Measurements from ENCODE around the gene PDHX. TPM values are rescaled to one million over a fixed set of nuclear protein-coding genes. Genes with fewer than 3 reads are reported as not detected.

Gene PDHX
- total RNA-seq, 1 donor from 2014 or later, result 35.7 TPM

DNA sequence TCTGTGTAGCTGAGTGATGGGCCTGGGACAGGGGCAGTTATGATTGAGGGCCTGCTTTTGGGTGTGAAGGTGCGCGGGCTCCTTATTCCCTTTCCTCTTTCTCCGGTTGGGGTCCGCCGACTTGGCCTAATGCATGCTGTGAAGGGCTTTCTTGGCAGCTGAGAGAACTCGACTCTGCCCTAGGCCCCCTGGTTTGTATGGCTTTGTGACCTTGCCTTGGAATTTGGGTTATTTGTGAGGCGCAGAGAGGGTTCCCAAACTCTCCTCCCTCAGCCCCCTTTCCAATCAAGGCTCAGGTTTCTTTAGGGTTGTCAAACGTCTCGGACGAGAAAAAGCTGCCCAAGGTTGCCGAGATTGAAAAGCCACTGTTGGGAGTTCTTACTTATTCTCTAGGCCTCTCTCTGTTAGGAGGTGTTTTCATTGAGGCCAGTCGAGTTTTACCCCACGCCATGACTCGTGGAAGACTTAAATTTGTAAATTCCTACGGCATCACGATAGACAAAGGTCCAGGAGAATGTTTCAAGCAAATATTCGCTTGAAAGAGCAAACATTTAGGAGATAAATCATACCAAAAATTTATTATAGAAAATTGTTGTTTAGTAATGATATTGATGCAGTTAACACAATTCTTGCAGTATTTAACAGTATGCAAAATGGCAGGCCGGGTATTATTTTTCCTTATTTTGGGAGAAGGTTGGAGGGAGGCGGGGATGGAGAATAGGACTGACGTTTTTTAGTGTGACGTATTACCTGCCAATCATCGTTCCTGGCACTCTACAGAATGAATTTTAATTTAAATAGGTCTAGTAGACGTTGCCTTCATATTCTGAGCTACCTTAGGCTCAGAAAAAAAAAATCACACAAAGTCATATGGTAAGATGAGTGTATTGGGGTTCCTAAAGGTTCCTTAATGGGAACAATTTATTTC is 689 bp downstream of the PDHX start:
- Mint-ChIP-seq H3K4me1 (peaks cover 25% of the 10 kb centered on the region), H3K9me3 (no peaks in the 10 kb centered on the region), H3K36me3 (ENCODE audit: low read depth) (peaks cover 21% of the 10 kb centered on the region), H3K27ac (peak overlapping the region; percentile 95), H3K4me3 (peak overlapping the region; percentile 98), H3K27me3 (no peaks in the 10 kb centered on the region)
- intact Hi-C loops (cut with micrococcal nuclease), result loop anchor here (1.0 to 10.0 kb wide), 12 partner anchors 9 to 1662 kb away; partner anchors contain the start of genes ABTB2, CAPRIN1, HIPK3 and NAT10
- DNase-seq, result no peak

DNA sequence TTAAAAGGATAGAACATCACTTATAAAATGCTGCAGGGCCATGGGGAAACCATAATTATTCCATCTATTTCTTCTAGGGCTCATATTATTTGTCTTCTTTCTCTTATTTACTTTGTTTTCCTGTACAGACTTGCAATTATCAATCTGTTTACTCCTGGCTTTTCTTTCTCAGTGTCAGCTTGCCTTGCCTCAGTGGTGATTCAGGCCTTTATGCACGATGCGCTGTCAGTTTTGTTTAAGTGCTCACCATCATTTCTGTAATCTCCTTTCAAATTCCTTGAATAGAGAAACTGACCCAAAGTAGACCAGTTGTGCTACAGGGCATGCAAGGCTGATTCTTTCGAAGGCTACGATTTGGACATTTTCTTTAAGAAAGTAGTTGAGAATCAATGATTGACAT is 4.7 kb downstream of the PDHX start:
- H3K9me3 Mint-ChIP-seq, result no peaks in the 10 kb centered on the region
- H3K27ac Mint-ChIP-seq, result no peak overlapping the region
- H3K4me1 Mint-ChIP-seq, result peaks cover 13% of the 10 kb centered on the region
- H3K36me3 Mint-ChIP-seq (ENCODE audit: low read depth), result peaks cover 7% of the 10 kb centered on the region
- no peaks in the 10 kb centered on the region for H3K27me3 Mint-ChIP-seq
- no peak overlapping the region for H3K4me3 Mint-ChIP-seq
- intact Hi-C loops (cut with micrococcal nuclease), result no loop called here
- no peak for DNase-seq

DNA sequence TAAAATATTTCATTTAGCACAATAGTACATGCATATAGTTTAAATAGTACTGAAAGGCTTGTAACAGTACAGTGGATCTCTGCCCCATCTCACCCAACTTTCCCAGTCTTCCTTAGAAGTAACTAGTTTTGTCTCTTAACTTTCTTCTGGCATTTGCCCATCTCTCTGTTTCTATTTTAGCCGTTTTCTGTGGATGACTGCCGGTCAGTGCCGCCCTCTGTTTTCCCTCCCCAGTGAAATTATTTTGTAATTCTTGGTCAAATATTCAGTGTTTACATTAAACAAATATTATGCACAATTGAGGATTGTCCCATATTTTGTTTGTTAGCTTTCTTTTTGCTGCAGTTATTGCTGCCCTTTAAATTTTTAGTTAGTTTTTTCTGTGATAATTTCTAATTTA is 8.3 kb downstream of the PDHX start:
- Mint-ChIP-seq H3K4me3 (no peak overlapping the region), H3K27me3 (no peaks in the 10 kb centered on the region), H3K4me1 (peaks cover 7% of the 10 kb centered on the region), H3K9me3 (no peaks in the 10 kb centered on the region), H3K27ac (no peak overlapping the region), H3K36me3 (ENCODE audit: low read depth) (peaks cover 6% of the 10 kb centered on the region)
- no peak for DNase-seq
- intact Hi-C loops (cut with micrococcal nuclease), result loop anchor here (5.0 kb wide), 2 partner anchors 218 to 313 kb away; no protein-coding TSS in a partner anchor

DNA sequence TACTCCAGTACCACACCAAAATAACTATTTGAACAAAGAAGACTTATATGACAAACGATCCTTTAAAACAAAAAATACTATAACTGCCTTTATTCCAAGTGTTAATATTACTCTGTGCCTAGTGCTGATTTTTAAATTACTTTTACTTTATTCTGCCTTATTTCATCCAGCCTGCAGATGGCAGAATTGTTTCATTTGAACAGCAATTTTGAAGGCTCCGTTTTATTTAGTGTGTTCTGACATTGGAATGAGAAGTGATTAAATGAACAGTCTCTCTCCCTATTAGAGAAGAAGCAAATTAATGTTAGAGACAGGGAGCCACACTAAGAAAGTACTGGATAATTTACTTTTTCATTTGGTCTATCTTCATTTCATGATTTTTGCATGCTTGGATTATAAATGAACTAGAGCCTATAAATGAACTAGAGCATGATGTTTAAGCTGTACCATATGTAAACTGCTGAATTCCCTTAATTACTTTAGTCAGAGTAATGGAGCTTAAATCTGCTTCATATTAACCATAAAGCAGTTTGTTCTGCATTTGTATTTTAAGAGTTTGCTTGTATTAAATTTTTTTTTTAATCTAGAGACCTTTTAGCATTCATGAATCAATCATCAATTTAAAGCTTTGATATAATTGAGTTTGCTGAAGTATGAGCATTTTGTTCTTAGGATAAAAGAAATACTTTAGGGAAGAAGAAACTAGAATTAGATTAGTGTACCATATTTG is 9.8 kb downstream of the PDHX start:
- peak; percentile 77 for DNase-seq
- H3K36me3 Mint-ChIP-seq (ENCODE audit: low read depth), result peaks cover 3% of the 10 kb centered on the region
- H3K27me3 Mint-ChIP-seq, result no peaks in the 10 kb centered on the region
- intact Hi-C loops (cut with micrococcal nuclease), result loop anchor here (1.0 to 5.0 kb wide), 6 partner anchors 9 to 559 kb away; no protein-coding TSS in a partner anchor
- H3K4me1 Mint-ChIP-seq, result peaks cover 11% of the 10 kb centered on the region
- H3K4me3 Mint-ChIP-seq, result no peak overlapping the region
- no peak overlapping the region for H3K27ac Mint-ChIP-seq
- H3K9me3 Mint-ChIP-seq, result no peaks in the 10 kb centered on the region

DNA sequence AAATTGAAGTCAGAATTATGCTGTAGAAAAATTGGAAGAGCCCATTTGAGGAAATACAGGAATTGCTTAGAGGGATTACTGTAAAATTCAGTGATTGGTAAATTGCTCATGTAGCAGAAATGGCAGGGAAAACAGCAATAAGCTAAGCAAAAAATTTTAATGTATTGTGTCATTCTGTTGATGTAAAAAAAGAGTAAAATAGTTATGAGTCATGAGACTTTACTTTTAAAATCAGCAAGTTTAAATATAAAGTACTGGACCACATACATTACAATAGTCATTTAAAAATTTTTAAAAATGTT is 10.4 kb downstream of the PDHX start:
- H3K9me3 Mint-ChIP-seq, result no peaks in the 10 kb centered on the region
- no peak for DNase-seq
- no peak overlapping the region for H3K27ac Mint-ChIP-seq
- no peak overlapping the region for H3K4me3 Mint-ChIP-seq
- H3K4me1 Mint-ChIP-seq, result peaks cover 11% of the 10 kb centered on the region
- no peaks in the 10 kb centered on the region for H3K27me3 Mint-ChIP-seq
- intact Hi-C loops (cut with micrococcal nuclease), result loop anchor here (1.0 to 5.0 kb wide), 6 partner anchors 9 to 559 kb away; no protein-coding TSS in a partner anchor
- H3K36me3 Mint-ChIP-seq (ENCODE audit: low read depth), result peaks cover 3% of the 10 kb centered on the region

DNA sequence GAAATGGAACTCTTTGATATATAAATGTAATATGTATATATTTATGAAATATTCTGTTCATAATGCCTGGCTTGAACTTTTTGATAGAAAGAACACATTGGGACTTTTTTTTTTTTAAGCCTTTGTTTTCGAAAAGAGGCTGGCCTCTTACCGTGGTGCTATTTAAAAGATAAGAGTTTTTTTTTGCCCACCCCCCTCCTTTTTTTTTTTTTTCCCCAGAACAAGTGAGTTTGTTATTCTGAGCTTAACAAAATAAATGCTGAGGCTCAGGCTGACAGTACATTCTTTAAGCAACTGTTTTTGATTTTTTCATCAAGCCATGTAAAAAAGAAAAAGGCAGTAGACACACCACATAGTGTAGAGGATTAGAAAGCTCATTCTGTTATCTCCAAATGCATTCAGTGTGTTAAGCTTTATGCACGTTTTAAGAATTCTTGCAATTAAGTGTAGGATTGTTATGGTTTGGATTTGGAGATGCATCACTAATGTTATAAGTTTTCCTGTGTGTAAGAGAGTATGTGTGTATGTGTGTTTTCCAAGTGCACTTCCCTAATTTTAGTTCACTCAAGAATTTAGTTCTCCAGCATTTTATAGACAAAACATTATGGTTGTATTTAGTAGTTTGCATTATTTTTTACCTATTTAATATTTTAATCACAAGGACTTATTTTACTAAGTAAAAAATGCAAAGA is 12.0 kb downstream of the PDHX start:
- intact Hi-C loops (cut with micrococcal nuclease), result loop anchor here (5.0 kb wide), 2 partner anchors 214 to 309 kb away; no protein-coding TSS in a partner anchor
- Mint-ChIP-seq H3K36me3 (ENCODE audit: low read depth) (peaks cover 13% of the 10 kb centered on the region), H3K4me1 (peaks cover 11% of the 10 kb centered on the region), H3K9me3 (no peaks in the 10 kb centered on the region), H3K27me3 (no peaks in the 10 kb centered on the region), H3K4me3 (no peak overlapping the region), H3K27ac (no peak overlapping the region)
- no peak for DNase-seq

DNA sequence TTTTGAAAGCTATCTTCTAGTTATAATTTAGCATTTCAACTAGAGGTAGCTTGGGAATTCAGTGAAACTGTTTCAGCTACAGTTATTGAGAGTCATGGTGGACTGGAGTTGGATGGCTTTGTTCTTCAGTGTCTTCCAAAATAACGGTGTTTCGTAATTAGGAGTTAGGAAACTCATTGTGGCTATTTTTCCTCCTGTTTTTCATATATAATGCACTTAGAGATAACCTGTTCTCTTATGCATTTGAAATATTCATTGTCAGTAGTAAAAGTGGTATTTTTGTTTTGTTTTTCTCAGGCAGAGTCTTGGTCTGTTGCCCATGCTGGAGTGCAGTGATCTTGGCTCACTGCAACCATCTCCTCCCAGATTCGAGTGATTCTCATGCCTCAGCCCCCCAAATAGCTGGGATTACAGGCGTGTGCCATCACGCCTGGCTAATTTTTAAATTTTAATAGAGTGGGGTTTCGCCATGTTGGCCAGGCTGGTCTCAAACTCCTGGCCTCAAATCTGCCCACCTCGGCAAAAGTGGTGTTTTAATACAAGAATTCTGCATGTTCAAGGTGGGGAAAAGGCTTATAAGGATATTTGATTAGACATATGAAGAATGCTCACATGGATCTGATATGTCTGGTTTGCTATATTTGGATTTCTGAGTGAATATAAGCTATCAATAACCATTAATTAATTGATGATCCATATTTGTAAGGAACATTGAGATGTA is 12.7 kb downstream of the PDHX start:
- no peaks in the 10 kb centered on the region for H3K27me3 Mint-ChIP-seq
- H3K27ac Mint-ChIP-seq, result no peak overlapping the region
- H3K4me3 Mint-ChIP-seq, result no peak overlapping the region
- H3K4me1 Mint-ChIP-seq, result peaks cover 11% of the 10 kb centered on the region
- H3K36me3 Mint-ChIP-seq (ENCODE audit: low read depth), result peaks cover 16% of the 10 kb centered on the region
- DNase-seq, result no peak
- H3K9me3 Mint-ChIP-seq, result no peaks in the 10 kb centered on the region
- intact Hi-C loops (cut with micrococcal nuclease), result loop anchor here (5.0 kb wide), 2 partner anchors 213 to 308 kb away; no protein-coding TSS in a partner anchor

DNA sequence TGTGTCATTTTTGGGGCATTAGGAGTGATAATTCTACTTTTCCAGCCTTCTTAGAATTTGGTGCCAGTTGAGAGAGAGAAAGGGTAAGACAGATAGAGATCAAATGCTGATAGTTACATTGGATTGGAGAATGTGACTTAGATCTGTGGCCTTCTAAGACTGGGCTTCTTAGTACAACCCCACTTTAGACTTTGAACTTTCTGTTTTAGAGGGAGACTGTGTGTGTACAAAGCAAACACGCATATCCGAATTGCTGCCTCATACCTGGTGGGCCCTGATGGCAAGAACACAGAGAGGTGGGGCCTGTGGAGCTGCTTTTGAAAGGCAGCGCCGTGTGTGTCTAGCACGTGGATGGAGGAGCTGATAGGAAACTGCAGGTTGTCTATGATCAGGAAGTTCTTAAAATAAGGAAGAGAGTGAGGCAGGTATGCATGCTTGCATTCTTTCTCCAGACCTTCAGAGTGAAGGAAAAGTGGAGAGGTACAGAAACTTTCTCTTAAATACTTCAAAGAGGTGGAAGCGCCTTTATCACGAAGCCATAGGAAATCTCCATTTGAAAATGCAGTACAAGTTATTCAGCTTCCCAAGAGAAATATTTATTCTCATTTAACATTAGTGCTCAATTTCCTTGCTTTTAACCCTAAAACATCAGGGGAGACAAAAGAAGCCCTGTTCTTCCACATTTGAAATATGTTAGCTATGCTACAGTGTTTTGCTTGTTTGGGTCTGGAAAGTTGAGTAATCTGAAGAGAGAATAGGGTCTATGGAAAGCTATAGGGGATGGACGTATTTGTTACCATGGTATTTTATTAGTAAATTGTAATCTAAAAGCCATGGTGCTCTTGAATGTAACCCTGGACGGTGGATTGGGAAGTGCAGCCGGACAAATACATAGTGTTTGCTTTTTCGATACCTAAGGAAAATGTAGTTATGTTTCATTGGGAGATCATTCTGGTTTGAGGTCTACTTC is 13.7 kb downstream of the PDHX start:
- H3K27ac Mint-ChIP-seq, result no peak overlapping the region
- H3K4me3 Mint-ChIP-seq, result no peak overlapping the region
- H3K9me3 Mint-ChIP-seq, result no peaks in the 10 kb centered on the region
- peaks cover 11% of the 10 kb centered on the region for H3K4me1 Mint-ChIP-seq
- no peak for DNase-seq
- H3K36me3 Mint-ChIP-seq (ENCODE audit: low read depth), result peaks cover 17% of the 10 kb centered on the region
- H3K27me3 Mint-ChIP-seq, result no peaks in the 10 kb centered on the region
- intact Hi-C loops (cut with micrococcal nuclease), result loop anchor here (5.0 kb wide), 2 partner anchors 212 to 307 kb away; no protein-coding TSS in a partner anchor

DNA sequence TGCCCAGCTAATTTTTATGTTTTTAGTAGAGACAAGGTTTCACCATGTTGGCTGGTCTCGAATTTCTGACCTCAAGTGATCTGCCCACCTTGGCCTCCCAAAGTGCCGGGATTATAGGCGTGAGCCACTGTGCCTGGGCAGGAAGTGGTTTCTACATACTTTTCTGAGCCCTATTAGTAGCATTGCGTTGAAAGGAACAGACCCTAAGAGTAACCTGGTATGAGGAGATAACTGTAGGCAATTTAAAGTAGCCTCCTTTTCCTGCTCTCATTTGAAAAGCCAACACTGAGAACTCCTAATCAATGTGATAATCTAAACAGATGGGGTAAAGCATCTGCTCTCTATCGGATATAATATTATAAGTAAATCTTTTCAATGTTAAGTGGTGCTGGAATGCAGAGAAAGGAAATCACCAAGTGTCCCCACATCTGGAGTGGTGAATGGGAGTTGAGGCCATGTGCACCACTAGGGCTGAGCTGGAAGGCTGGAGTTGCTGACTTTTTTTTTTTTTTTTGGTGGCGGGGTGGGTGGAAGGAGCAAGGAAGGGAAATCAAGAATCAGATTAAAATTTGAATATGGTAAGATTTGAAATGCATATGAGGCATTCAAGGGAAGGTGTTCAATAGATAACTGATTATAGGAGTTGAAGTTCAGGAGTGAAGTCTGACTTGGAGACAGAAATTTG is 20.7 kb downstream of the PDHX start:
- intact Hi-C loops (cut with micrococcal nuclease), result no loop called here
- H3K4me1 Mint-ChIP-seq, result peaks cover 8% of the 10 kb centered on the region
- no peaks in the 10 kb centered on the region for H3K9me3 Mint-ChIP-seq
- H3K4me3 Mint-ChIP-seq, result no peak overlapping the region
- H3K27ac Mint-ChIP-seq, result no peak overlapping the region
- peaks cover 28% of the 10 kb centered on the region for H3K36me3 Mint-ChIP-seq (ENCODE audit: low read depth)
- H3K27me3 Mint-ChIP-seq, result no peaks in the 10 kb centered on the region
- DNase-seq, result no peak

DNA sequence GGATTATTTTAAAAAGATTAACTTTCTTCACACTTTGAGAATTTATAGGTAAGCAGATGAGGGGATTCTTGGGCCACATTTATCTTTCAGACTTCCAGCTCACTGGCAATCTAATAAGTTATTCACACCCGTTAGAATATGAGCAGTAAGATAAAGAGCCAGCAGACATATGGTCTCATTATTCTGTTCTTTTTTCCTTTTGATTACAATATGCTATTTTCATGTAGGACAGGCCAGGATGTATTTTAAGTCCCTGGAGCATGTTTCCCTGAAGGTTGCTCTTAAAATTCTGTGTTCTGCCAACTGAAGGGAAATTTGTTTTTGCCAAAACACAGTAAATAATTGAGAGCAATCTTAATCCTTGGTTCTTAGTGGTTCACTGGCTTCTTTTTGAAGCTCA is 22.2 kb downstream of the PDHX start:
- no peak for DNase-seq
- Mint-ChIP-seq H3K9me3 (no peaks in the 10 kb centered on the region), H3K4me1 (peaks cover 9% of the 10 kb centered on the region), H3K27ac (no peak overlapping the region), H3K27me3 (no peaks in the 10 kb centered on the region), H3K4me3 (no peak overlapping the region), H3K36me3 (ENCODE audit: low read depth) (peaks cover 22% of the 10 kb centered on the region)
- intact Hi-C loops (cut with micrococcal nuclease), result no loop called here

DNA sequence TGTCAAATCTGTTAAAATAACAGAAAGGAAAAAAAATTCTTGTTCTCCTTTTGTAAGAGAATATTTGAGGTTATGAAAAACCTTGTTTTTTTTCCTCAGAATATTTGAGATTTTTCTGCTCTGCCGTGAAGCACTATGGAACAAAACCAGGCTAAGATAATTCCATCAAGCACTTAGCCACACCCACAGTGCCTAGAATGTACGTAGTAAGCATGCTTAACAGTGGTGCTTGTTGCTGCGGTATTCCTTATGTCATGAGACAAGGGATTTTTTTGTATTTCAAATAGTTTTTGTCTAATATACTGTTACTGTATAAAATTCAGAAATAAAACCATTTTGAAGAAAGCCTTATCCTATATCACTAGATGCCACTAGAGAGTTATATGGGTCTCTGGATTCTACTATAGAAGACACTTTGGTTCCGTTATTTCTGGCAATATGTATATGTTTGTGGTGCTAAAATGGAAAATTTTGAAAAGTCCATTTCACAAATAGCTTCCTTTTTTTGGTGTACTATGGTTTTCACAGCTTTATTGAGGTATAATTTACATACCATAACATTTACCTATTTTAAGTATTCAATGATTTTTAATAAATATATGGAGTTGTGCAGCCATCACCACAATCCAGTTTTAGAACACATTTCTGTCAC is 23.7 kb downstream of the PDHX start:
- no peak for DNase-seq
- Mint-ChIP-seq H3K4me3 (no peak overlapping the region), H3K27me3 (no peaks in the 10 kb centered on the region), H3K4me1 (peaks cover 11% of the 10 kb centered on the region), H3K36me3 (ENCODE audit: low read depth) (peaks cover 23% of the 10 kb centered on the region), H3K27ac (no peak overlapping the region), H3K9me3 (no peaks in the 10 kb centered on the region)
- intact Hi-C loops (cut with micrococcal nuclease), result no loop called here
